Activated naive CD4-positive, alpha-beta T cell treated with anti-CD3 and anti-CD28 coated beads, Interleukin-2, amount 50 U/mL, for 72 hours (primary cell): ENCODE results near the gene CALML6. TPM values are rescaled to one million over a fixed set of nuclear protein-coding genes. Genes with fewer than 3 reads are reported as not detected.

Experiments used
- ATAC-seq, 2 donors: fragments of 150-1000 bp; cut with Tn5 transposase; 2 replicates each; pipeline ENCODE4 v1.10.0; 2021; ENCODE audit warnings: mild to moderate bottlenecking in 2 of 2, moderate library complexity in 2 of 2
- DNase-seq, 2 donors: peaks; one replicate each; pipeline ENCODE4 v3.0.0; 2021 to 2022; ENCODE audit warnings: low spot score in 2 of 2
- H3K27ac Mint-ChIP-seq, 2 donors: one replicate each; pipeline ENCODE4 v1.8.0; 2022; ENCODE audit warnings: mild to moderate bottlenecking in 2 of 2, mixed read lengths in 2 of 2
- H3K36me3 Mint-ChIP-seq, 2 donors: one replicate each; pipeline ENCODE4 v1.8.0; 2022; ENCODE audit warnings: mixed read lengths in 2 of 2
- H3K9me3 Mint-ChIP-seq, 2 donors: one replicate each; pipeline ENCODE4 v1.8.0; 2022; ENCODE audit warnings: mixed read lengths in 2 of 2
- total RNA-seq, 2 donors: library from RNA; stranded (reverse); gene quantifications; one replicate each; pipeline ENCODE4 v1.2.3, GENCODE V29; 2022

The CALML6 gene
- total RNA-seq, 2 donors from 2014 or later, result 1.4 to 2.6 TPM

- no peak for DNase-seq
- no peaks in the 10 kb centered on the region for H3K36me3 Mint-ChIP-seq
- no peak for ATAC-seq
- no peaks in the 10 kb centered on the region for H3K9me3 Mint-ChIP-seq
- H3K27ac Mint-ChIP-seq, result no peak overlapping the region
Observed at GRCh38 chr1:1941868-1942752, 27.1 kb downstream of the CALML6 start.

DNA sequence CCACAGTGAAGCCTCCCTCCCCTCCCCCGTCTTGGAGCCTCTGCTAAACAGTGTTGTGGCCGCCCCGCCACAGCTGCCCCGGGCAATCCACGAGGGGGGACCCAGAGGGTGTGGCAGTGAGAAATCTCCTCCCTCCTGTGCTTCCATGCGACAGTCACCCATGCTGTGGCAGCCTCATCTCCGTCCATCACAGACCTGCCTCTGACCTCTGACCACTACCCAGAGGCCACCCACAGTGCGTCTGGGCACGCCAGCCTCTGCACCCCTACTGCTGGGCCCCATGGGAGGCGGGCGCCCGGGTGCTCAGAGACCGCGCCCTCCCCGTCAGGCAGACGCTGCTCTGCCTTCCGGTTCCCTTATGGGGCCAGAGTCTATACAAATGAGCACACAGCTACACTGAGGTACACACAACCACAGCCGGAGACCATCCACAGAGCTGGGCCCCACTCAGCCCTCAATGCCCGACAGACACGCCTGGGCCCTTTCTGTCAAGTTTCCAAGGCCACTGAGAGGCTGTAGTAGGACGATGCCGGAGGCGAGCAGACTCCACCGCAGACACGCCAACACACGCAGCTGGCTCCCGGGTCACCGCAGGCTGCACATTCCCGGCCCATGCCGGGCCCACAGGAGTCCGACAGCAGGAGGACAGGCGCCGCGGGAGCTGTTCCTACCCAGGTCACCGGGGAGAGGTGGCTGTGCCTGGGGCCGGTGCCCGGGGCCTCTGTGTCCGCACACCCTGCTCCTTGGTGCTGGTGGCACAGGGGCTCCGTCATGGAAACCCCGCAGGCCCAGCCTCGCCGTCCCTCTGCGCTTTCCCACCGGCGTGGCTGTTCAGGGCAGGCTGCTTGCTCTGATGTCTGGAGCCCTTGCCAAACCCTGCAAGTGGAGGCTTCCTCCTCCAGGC lies 27.9 kb downstream of the CALML6 start:
- ATAC-seq, result no peak
- no peaks in the 10 kb centered on the region for H3K9me3 Mint-ChIP-seq
- no peak overlapping the region for H3K27ac Mint-ChIP-seq
- H3K36me3 Mint-ChIP-seq, result no peaks in the 10 kb centered on the region
- DNase-seq, result no peak

- peak; percentile 88 to 96 for ATAC-seq
- DNase-seq, result peak in 1 of 2 donors; percentile 66
- no peaks in the 10 kb centered on the region for H3K9me3 Mint-ChIP-seq
- no peaks in the 10 kb centered on the region for H3K36me3 Mint-ChIP-seq
- H3K27ac Mint-ChIP-seq, result peak overlapping the region in 1 of 2 donors; percentile 26
Observed at GRCh38 chr1:1943834-1944570, 28.9 kb downstream of the CALML6 start.

- no peak for ATAC-seq
- no peak for DNase-seq
- Mint-ChIP-seq H3K36me3 (peaks cover 0 to 4% of the 10 kb centered on the region in 2 donors), H3K9me3 (peaks cover 0 to 8% of the 10 kb centered on the region in 2 donors), H3K27ac (no peak overlapping the region)
Observed at GRCh38 chr1:1945782-1946393, 30.8 kb downstream of the CALML6 start.

- Mint-ChIP-seq H3K36me3 (peaks cover 0 to 11% of the 10 kb centered on the region in 2 donors), H3K9me3 (peaks cover 0 to 14% of the 10 kb centered on the region in 2 donors), H3K27ac (no peak overlapping the region)
- ATAC-seq (no peak), DNase-seq (no peak)
Observed at GRCh38 chr1:1946540-1946939, 31.5 kb downstream of the CALML6 start.

- no peak for ATAC-seq
- H3K36me3 Mint-ChIP-seq, result peaks cover 0 to 13% of the 10 kb centered on the region in 2 donors
- peaks cover 0 to 15% of the 10 kb centered on the region in 2 donors for H3K9me3 Mint-ChIP-seq
Observed at GRCh38 chr1:1947493-1947892, 32.4 kb downstream of the CALML6 start.

DNA sequence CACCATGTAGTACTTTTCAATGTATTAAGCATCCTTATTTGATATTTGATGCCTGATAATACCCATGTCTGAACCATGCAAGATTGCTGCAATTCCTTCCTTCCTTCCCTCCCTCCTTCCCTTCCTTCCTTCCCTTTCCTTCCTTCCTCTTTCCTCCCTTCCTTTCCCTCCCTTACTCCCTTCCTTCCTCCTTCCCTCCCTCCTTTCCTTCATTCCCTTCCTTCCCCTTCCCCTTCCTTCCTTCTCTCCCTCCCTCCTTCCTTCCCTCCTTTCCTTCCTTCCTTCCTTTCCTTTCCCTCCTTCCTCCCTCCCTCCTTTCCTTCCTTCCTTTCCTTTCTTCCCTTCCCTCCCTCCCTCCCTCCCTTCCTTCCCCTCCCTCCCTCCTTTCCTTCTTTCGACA lies 33.7 kb downstream of the CALML6 start:
- Mint-ChIP-seq H3K27ac (no peak overlapping the region), H3K36me3 (peaks cover 0 to 13% of the 10 kb centered on the region in 2 donors), H3K9me3 (peaks cover 0 to 15% of the 10 kb centered on the region in 2 donors)
- DNase-seq (no peak), ATAC-seq (no peak)

More at GRCh38 chr1:1947493-1947892, 32.4 kb downstream of the CALML6 start:
- H3K27ac Mint-ChIP-seq, result no peak overlapping the region
- no peak for DNase-seq

DNA sequence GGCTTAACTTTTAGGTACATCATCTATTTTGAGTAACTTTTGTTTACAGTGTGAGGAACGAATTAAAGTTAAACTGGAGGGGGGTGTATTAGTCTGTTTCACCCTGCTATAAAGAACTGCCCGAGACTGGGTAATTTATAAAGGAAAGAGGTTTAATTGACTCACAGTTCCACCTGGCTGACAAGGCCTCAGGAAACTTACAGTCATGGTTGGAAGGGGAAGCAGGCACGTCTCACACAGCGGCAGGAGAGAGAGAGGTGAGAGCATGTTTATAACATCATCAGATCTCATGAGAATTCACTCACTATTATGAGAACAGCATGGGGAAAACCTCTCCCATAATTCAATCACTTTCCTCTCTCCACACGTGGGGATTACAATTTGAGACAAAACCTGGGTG lies 35.9 kb downstream of the CALML6 start:
- H3K9me3 Mint-ChIP-seq, result peaks cover 5 to 19% of the 10 kb centered on the region in 2 donors
- no peak for ATAC-seq
- peaks cover 0 to 18% of the 10 kb centered on the region in 2 donors for H3K36me3 Mint-ChIP-seq
- H3K27ac Mint-ChIP-seq, result peak overlapping the region in 1 of 2 donors; percentile 33
- no peak for DNase-seq

DNA sequence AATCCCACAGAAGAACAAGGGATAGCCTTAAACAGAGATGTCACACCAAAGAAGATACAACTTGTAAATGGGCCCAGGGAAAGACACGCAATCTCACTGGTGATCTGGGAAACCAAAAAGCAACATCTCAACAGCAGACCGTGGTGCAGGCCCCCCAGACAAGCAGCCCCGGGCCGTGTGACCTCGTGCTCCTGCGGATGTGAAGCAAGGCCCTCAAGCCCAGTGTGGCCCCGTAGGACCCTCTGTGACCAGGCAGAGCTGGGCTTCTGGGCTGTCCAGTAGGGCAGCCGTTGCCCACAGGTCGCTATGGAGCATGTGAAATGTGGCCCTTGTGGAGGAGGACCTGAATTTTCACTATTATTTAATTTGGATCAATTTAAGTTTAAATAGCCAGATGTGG lies 39.0 kb downstream of the CALML6 start:
- peaks cover 0 to 18% of the 10 kb centered on the region in 2 donors for H3K36me3 Mint-ChIP-seq
- no peak for ATAC-seq
- DNase-seq, result no peak

DNA sequence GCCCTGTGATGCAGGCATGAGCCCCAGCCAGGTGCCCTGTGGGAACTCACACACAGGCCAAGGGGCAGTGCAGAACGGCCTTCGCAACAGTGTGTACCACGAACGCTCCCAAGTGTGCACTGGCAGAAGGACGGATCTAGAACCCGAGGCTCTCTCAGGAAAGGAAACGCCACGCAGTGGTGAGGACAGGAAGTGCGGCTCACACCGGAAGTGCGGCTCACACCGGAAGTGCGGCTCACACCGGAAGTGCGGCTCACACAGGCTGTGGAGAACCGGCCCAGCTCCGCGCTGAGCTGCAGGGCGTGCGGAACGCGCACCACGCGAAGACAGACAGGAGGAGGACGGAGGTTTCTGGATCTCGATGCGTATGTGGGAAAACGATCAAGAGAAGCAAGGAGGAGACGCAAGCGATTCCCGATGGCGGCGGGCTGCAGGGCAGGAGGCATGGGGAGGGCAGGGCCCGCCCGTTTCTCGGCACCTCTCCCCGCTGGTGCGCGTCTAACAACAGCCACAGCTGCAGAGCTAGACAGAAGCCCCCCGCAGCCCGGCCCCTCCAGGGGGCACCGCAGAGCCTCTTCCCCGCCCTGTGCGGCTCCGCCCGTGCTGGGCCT lies 39.9 kb downstream of the CALML6 start:
- peaks cover 5 to 18% of the 10 kb centered on the region in 2 donors for H3K9me3 Mint-ChIP-seq
- DNase-seq (peak in 1 of 2 donors; percentile 27), ATAC-seq (no peak)
- H3K27ac Mint-ChIP-seq, result peak overlapping the region in 1 of 2 donors; percentile 65
- peaks cover 0 to 18% of the 10 kb centered on the region in 2 donors for H3K36me3 Mint-ChIP-seq

More for the DNA sequence above, 39.0 kb downstream of the CALML6 start:
- Mint-ChIP-seq H3K27ac (no peak overlapping the region), H3K9me3 (peaks cover 5 to 19% of the 10 kb centered on the region in 2 donors)

- Mint-ChIP-seq H3K36me3 (peaks cover 0 to 16% of the 10 kb centered on the region in 2 donors), H3K9me3 (peaks cover 5 to 14% of the 10 kb centered on the region in 2 donors), H3K27ac (peak overlapping the region in 1 of 2 donors; percentile 31)
- ATAC-seq, result no peak
- no peak for DNase-seq
Observed at GRCh38 chr1:1955621-1956094, 40.6 kb downstream of the CALML6 start.

- DNase-seq (no peak), ATAC-seq (no peak)
- H3K36me3 Mint-ChIP-seq, result peaks cover 0 to 12% of the 10 kb centered on the region in 2 donors
- H3K9me3 Mint-ChIP-seq, result peaks cover 5 to 9% of the 10 kb centered on the region in 2 donors
- peak overlapping the region; percentile 29 to 31 for H3K27ac Mint-ChIP-seq
Observed at GRCh38 chr1:1956101-1956500, 41.0 kb downstream of the CALML6 start.

DNA sequence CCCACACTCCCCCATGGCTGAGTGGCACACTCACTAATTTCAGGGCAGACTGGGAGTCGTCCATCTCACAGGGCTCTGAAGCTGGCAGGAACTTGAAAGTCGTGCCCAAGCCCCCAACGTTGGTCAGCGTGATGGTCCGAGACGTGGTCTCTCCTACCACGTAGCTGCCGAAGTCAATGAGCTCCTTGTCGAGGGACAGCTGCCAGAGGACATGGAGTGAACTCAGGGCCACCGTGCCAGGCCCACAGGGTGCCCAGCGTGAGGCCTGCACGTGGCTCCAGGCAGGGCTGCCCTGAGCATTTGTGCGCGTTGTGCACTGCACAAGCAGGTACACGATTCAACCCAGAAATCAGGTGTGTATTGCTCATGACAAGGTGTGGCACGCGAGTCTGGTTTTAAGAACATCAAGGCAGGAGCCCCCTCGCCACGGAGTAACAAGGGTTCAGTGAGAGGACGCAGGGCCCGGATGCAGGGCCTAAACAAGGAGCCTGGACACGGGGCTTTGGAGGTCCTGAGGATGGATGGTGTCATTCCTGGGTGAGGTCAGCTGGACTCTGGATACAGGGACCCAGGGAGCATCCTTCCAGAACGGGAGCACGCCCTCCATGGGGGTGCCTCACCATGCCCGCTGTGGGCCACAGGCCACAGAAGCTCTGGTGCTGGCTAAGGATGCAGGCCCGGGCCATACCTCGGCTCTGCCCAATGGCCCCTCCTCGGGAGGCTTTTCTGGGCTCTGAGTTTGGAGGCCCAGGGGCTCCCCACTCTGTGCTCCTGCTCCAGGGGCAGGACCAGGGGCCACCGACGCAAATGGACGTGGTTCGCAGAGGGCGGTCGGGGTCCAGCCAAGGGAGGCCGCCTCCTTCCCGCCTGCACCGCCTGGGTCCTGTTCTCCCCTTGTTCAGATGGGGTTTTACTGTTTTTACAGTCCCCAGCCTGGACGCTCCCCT lies 41.8 kb downstream of the CALML6 start:
- ATAC-seq (no peak), DNase-seq (no peak)
- H3K9me3 Mint-ChIP-seq, result peaks cover 4 to 5% of the 10 kb centered on the region in 2 donors
- no peak overlapping the region for H3K27ac Mint-ChIP-seq
- peaks cover 0 to 6% of the 10 kb centered on the region in 2 donors for H3K36me3 Mint-ChIP-seq

- peaks cover 0 to 6% of the 10 kb centered on the region in 2 donors for H3K36me3 Mint-ChIP-seq
- no peak for ATAC-seq
- no peak for DNase-seq
- peaks cover 4 to 5% of the 10 kb centered on the region in 2 donors for H3K9me3 Mint-ChIP-seq
- no peak overlapping the region for H3K27ac Mint-ChIP-seq
Observed at GRCh38 chr1:1957533-1957961, 42.5 kb downstream of the CALML6 start.
